Testis (tissue), 2 donors: ENCODE results near the gene TMEM135.

ENCODE experiments used
- POLR2A ChIP-seq: fragments of 450-650 bp; IDR thresholded peaks from one replicate; pipeline ENCODE4 v1.6.1; 2017; ENCODE audit warnings: antibody characterized with exemption, mild to moderate bottlenecking, moderate library complexity
- TF ChIP-seq, protein P1 (sequence below), 3 experiments: fragments of 450-650 bp in 2 of 3; fragments of 200-600 bp in 1 of 3; sonication (generic) in 1 of 3; IDR thresholded peaks; one replicate each; pipeline ENCODE4 v1.5.1; 2016 to 2019; ENCODE audit warnings: antibody characterized with exemption in 3 of 3, mild to moderate bottlenecking in 2 of 3, moderate library complexity in 1 of 3

DNA sequence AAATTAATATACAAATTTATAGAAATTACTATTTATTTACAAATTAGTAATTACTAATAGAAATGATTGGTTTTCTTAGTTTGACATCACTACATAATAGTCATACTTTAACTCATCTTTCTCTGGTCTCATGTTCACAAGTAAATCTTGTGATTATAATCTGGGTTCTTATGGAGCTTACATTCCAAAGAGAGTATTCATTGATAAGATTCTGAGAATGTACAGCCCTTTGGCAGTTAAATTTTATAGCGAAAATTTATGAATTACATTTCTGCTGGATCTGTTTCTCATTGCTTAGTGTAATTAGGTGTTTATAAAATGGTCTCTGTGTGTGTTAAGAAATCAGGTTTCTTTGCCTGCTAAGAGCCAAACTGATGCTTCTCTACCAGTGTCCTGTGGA, 175.2 kb downstream of the TMEM135 start:
- TF ChIP-seq, protein P1, sequence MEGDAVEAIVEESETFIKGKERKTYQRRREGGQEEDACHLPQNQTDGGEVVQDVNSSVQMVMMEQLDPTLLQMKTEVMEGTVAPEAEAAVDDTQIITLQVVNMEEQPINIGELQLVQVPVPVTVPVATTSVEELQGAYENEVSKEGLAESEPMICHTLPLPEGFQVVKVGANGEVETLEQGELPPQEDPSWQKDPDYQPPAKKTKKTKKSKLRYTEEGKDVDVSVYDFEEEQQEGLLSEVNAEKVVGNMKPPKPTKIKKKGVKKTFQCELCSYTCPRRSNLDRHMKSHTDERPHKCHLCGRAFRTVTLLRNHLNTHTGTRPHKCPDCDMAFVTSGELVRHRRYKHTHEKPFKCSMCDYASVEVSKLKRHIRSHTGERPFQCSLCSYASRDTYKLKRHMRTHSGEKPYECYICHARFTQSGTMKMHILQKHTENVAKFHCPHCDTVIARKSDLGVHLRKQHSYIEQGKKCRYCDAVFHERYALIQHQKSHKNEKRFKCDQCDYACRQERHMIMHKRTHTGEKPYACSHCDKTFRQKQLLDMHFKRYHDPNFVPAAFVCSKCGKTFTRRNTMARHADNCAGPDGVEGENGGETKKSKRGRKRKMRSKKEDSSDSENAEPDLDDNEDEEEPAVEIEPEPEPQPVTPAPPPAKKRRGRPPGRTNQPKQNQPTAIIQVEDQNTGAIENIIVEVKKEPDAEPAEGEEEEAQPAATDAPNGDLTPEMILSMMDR (IDR thresholded peaks at IDR 0.05) = no peak
- no peak for TF ChIP-seq POLR2A
